MM.1S (cell line): Measurements from ENCODE around the gene TIMM10.

Experiments used
- DNase-seq: peaks from one replicate; pipeline ENCODE4 v3.0.0-alpha.2; 2015
- H2AFZ ChIP-seq: fragments of 300-600 bp; sonication (generic); 2 replicates; pipeline ENCODE4 v1.6.0; 2016; ENCODE audit warnings: antibody characterized with exemption, low read length
- H3F3A ChIP-seq: fragments of 300-600 bp; sonication (generic); 2 replicates; pipeline ENCODE4 v1.6.1; 2016; ENCODE audit warnings: mild to moderate bottlenecking, antibody characterized with exemption, low read length, moderate library complexity, mixed read lengths; ENCODE audit not compliant: insufficient read depth
- H3K27ac ChIP-seq: fragments of 300-600 bp; sonication (generic); 2 replicates; pipeline ENCODE4 v1.5.1; 2016; ENCODE audit warnings: mild to moderate bottlenecking, low read length
- H3K27me3 ChIP-seq: fragments of 300-600 bp; sonication (generic); replicated peaks from 2 replicates; pipeline ENCODE4 v1.6.0; 2016; ENCODE audit warnings: low read length; ENCODE audit not compliant: insufficient read depth
- H3K36me3 ChIP-seq: fragments of 300-600 bp; sonication (generic); replicated peaks from 2 replicates; pipeline ENCODE4 v1.6.1; 2016; ENCODE audit warnings: mild to moderate bottlenecking, low read length, mixed read lengths; ENCODE audit not compliant: insufficient read depth
- H3K4me1 ChIP-seq: fragments of 300-600 bp; sonication (generic); 2 replicates; pipeline ENCODE4 v1.6.1; 2016; ENCODE audit warnings: low read length, mixed read lengths
- H3K4me2 ChIP-seq: fragments of 300-600 bp; sonication (generic); 2 replicates; pipeline ENCODE4 v1.6.0; 2016; ENCODE audit warnings: low read depth, low read length
- H3K4me3 ChIP-seq: fragments of 300-600 bp; sonication (generic); 2 replicates; pipeline ENCODE4 v1.5.1; 2016; ENCODE audit warnings: low read length, mixed read lengths
- H3K79me2 ChIP-seq: fragments of 300-600 bp; sonication (generic); 2 replicates; pipeline ENCODE4 v1.6.1; 2016; ENCODE audit warnings: mixed run types, low read length, mixed read lengths
- H3K9ac ChIP-seq: fragments of 300-600 bp; sonication (generic); 2 replicates; pipeline ENCODE4 v1.6.1; 2016; ENCODE audit warnings: low read length, mixed read lengths
- H3K9me2 ChIP-seq: fragments of 300-600 bp; sonication (generic); replicated peaks from 2 replicates; pipeline ENCODE4 v1.6.1; 2016; ENCODE audit warnings: mild to moderate bottlenecking, low read length, mixed read lengths; ENCODE audit not compliant: insufficient read depth
- H3K9me3 ChIP-seq: fragments of 300-600 bp; sonication (generic); replicated peaks from 2 replicates; pipeline ENCODE4 v1.6.1; 2016; ENCODE audit warnings: mild to moderate bottlenecking, low read length, mixed read lengths; ENCODE audit not compliant: insufficient read depth
- H4K20me1 ChIP-seq: fragments of 300-600 bp; sonication (generic); 2 replicates; pipeline ENCODE4 v1.6.1; 2016; ENCODE audit warnings: mild to moderate bottlenecking, low read length, moderate library complexity, mixed read lengths; ENCODE audit not compliant: insufficient read depth
- EZH2 ChIP-seq: fragments of 300-600 bp; sonication (generic); optimal IDR thresholded peaks from 2 replicates; pipeline ENCODE3; 2017; ENCODE audit warnings: low read depth, mild to moderate bottlenecking, antibody characterized with exemption, low read length, mixed read lengths
- EZH2phosphoT487 ChIP-seq: fragments of 300-600 bp; sonication (generic); IDR thresholded peaks from 2 replicates; pipeline ENCODE4 v1.6.1; 2018; ENCODE audit warnings: antibody characterized with exemption, low read length
- TF ChIP-seq, protein P1 (sequence below): fragments of 300-600 bp; sonication (generic); IDR thresholded peaks from 2 replicates; pipeline ENCODE4 v1.5.1; 2016; ENCODE audit warnings: antibody characterized with exemption, low read length, mixed read lengths

TIMM10 gene

DNA sequence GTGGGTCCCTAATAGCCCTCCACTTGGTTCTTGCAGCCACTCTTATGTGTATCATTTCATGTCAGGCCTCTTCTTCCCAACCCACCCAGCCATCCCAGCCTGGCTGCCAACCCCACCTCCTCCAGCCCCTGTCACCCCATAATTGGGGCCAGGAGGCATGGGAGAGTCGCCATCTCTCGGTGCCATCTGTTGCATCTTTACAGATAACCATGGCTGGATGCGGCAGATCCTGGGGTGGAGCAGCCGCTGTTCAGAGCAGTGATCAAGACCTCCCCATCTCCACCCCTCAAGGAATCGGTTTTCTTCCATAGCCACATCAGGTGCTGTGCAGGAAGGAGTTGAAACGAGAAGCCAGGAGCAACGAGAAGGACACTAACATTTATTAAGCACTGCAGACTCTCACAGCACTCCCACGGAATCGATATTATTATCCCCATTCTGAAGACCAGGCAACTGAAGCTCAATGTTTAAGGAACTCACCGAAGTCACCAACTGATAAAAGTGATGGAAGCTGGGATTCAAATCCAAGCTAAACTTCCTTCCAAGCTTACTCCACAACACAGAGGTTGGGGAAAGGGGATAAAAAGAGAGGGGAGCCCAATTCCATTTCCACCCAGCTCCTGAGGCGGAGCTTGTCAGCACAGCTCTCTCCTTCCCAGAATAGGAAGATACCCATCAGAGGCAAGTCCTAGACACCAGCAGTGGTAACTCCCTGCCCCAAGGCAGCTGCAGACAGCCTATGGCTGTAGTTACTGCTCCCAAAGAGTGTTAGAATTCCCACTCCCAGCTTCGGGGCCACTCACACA is 17.7 kb downstream of the TIMM10 start:
- Histone ChIP-seq H3K4me3 (no peak overlapping the region), H3K27ac (no peak overlapping the region), H3K4me1 (no peaks in the 10 kb centered on the region), H2AFZ (no peak overlapping the region), H3K9me3 (no peaks in the 10 kb centered on the region), H3K36me3 (no peaks in the 10 kb centered on the region), H3F3A (no peaks in the 10 kb centered on the region; the same call in 1 of the 2 replicates), H4K20me1 (no peaks in the 10 kb centered on the region), H3K4me2 (no peak overlapping the region), H3K79me2 (no peaks in the 10 kb centered on the region), H3K9me2 (no peaks in the 10 kb centered on the region), H3K9ac (no peak overlapping the region), H3K27me3 (no peaks in the 10 kb centered on the region)
- TF ChIP-seq EZH2 (no peak), EZH2phosphoT487 (no peak)
- TF ChIP-seq, protein P1, sequence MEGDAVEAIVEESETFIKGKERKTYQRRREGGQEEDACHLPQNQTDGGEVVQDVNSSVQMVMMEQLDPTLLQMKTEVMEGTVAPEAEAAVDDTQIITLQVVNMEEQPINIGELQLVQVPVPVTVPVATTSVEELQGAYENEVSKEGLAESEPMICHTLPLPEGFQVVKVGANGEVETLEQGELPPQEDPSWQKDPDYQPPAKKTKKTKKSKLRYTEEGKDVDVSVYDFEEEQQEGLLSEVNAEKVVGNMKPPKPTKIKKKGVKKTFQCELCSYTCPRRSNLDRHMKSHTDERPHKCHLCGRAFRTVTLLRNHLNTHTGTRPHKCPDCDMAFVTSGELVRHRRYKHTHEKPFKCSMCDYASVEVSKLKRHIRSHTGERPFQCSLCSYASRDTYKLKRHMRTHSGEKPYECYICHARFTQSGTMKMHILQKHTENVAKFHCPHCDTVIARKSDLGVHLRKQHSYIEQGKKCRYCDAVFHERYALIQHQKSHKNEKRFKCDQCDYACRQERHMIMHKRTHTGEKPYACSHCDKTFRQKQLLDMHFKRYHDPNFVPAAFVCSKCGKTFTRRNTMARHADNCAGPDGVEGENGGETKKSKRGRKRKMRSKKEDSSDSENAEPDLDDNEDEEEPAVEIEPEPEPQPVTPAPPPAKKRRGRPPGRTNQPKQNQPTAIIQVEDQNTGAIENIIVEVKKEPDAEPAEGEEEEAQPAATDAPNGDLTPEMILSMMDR = no peak
- DNase-seq = no peak

DNA sequence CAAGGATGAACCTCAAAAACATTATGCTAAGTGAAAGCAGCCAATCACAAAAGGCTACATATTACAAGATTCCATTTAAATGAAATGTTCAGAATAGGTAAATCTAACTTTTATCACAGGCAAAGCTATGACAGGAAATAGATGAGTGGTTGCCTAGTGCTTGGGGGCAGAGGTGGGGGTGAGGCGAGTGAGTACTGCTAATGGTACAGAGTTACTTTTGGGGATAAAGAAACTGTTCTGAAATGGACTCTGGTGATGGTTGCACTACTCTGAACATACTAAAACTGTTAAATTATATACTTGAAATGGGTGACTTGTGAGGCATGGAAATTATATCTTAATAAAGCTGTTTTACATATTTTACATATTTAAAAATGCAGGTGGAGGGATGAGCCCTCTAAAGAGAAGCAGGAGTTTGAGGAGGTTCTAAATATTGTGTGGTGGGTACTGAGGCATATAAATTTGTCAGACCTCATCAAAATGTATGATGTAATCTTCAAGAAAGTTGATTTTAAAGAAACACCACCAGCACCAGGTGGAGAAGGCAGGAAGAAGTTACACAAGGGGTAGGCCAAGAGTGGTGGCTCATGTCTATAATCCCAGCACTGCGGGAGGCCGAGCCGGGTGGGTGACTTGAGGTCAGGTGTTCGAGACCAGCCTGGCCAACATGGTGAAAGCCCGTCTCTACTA is 18.7 kb downstream of the TIMM10 start:
- Histone ChIP-seq H3F3A (no peaks in the 10 kb centered on the region; the same call in 1 of the 2 replicates), H2AFZ (no peak overlapping the region), H3K27me3 (no peaks in the 10 kb centered on the region), H3K27ac (no peak overlapping the region), H3K79me2 (no peaks in the 10 kb centered on the region), H3K9me2 (no peaks in the 10 kb centered on the region), H3K9me3 (no peaks in the 10 kb centered on the region), H3K36me3 (no peaks in the 10 kb centered on the region), H3K4me2 (no peak overlapping the region), H3K9ac (no peak overlapping the region), H3K4me1 (no peaks in the 10 kb centered on the region), H3K4me3 (no peak overlapping the region), H4K20me1 (no peaks in the 10 kb centered on the region)
- no peak for TF ChIP-seq EZH2
- no peak for TF ChIP-seq EZH2phosphoT487
- no peak for DNase-seq

DNA sequence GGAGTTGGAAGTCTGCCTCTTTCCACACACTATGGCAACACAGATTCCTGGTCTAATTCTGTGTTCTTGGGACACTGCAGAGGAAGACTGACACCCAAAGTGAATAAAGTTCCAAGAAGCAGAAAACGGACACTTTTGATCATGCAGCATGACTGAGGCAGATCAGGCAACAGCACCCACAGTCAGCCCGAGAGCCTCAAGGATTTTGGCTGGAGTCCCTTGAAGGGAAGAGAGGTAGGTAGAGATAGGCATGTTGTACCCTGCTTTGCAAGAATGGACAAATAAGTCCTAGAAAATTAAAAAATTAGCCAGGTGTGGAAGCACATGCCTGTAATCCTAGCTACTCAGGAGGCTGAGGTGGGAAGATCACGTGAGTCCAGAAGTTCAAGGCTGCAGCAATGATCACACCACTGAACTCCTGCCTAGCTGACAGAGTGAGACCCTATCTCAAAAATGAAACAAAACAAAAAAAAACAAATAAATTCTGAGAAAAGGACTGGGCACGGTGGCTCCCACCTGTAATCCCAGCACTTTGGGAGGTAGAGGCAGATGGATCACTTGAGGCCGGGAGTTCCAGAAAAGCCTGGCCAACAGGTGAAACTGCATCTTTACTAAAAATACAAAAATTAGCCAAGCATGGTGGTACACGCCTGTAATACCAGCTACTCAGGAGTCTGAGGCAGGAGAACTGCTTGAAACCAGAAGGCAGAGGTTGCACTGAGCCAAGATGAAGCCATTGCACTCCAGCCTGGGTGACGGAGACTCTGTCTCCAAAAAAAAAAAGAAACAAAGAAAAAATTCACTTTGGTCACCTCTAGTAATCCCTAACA is 22.0 kb downstream of the TIMM10 start:
- Histone ChIP-seq H3K4me2 (no peak overlapping the region), H3K79me2 (no peaks in the 10 kb centered on the region), H3K27me3 (no peaks in the 10 kb centered on the region), H3K4me3 (no peak overlapping the region), H3K27ac (no peak overlapping the region), H3K9ac (no peak overlapping the region), H4K20me1 (no peaks in the 10 kb centered on the region), H3K4me1 (no peaks in the 10 kb centered on the region), H3K36me3 (no peaks in the 10 kb centered on the region), H2AFZ (no peak overlapping the region), H3K9me3 (no peaks in the 10 kb centered on the region), H3K9me2 (no peaks in the 10 kb centered on the region), H3F3A (no peaks in the 10 kb centered on the region; the same call in 1 of the 2 replicates)
- DNase-seq = no peak
- no peak for TF ChIP-seq EZH2
- TF ChIP-seq, protein P1 = no peak
- no peak for TF ChIP-seq EZH2phosphoT487
